Ovary (tissue), 9 donors: ENCODE results near the gene DLX6. TPM values are rescaled to one million over a fixed set of nuclear protein-coding genes. Genes with fewer than 3 reads are reported as not detected.

Experiments
- DNase-seq, 5 donors: peaks; one replicate each; pipeline ENCODE4 v3.0.0-alpha.2; 2019 to 2020
- H3K27ac ChIP-seq, 2 donors: fragments of 200-600 bp; one replicate each; pipeline versions ENCODE4 v1.5.1 to v1.8.0; 2019 to 2022
- H3K27me3 ChIP-seq: fragments of 200-600 bp; one replicate; pipeline ENCODE4 v1.8.0; 2022
- H3K36me3 ChIP-seq: fragments of 200-600 bp; sonication (generic); one replicate; pipeline ENCODE4 v1.5.1; 2019
- H3K4me1 ChIP-seq: one replicate; pipeline ENCODE4 v1.8.1; 2013; ENCODE audit warnings: mild to moderate bottlenecking, moderate library complexity; ENCODE audit not compliant: insufficient read depth
- H3K4me3 ChIP-seq: fragments of 200-600 bp; sonication (generic); one replicate; pipeline ENCODE4 v1.5.1; 2017
- H3K9me3 ChIP-seq, 2 donors: fragments of 200-600 bp in 1 of 2; sonication (generic) in 1 of 2; one replicate each; pipeline versions ENCODE4 v1.5.1 to v1.8.1; 2013 to 2019; ENCODE audit warnings: mild to moderate bottlenecking in 1 of 2, moderate library complexity in 1 of 2
- CTCF ChIP-seq, 3 donors: fragments of 450-650 bp in 2 of 3; fragments of 200-600 bp in 1 of 3; IDR thresholded peaks; one replicate each; pipeline versions ENCODE4 v1.5.1 to v1.8.0; 2016 to 2022; ENCODE audit warnings: antibody characterized with exemption in 3 of 3, mild to moderate bottlenecking in 1 of 3
- EP300 ChIP-seq: sonication (generic); formaldehyde crosslinking; IDR thresholded peaks from one replicate; pipeline ENCODE4 v1.6.1; 2017; ENCODE audit warnings: antibody characterized with exemption
- POLR2A ChIP-seq: fragments of 450-650 bp; IDR thresholded peaks from one replicate; pipeline ENCODE4 v1.6.1; 2017; ENCODE audit warnings: antibody characterized with exemption, mild to moderate bottlenecking, moderate library complexity
- WGBS, 3 donors: extraction: QIAGEN DNeasy Blood & Tissue Kit in 1 of 3; methylation state at CpG; one replicate each; pipeline versions ENCODE4 v1.1.5 to v1.1.7; 2013 to 2017; 5-methylcytosine and 5-hydroxymethylcytosine counted together
- intact Hi-C, 4 donors: fragments of 100-400 bp; cut with DNase I; formaldehyde crosslinking; loops; one replicate each; pipeline versions ENCODE4 v1.11.0 to v1.15.1; 2022 to 2023
- polyA plus RNA-seq, 2 donors: library from polyadenylated mRNA; stranded (reverse); fragments of 200-250 nt in 1 of 2; fragments of 350-450 nt in 1 of 2; fragmentation: Illumina TruSeq in 1 of 2; extraction: RNeasy Lipid Tissue Mini Kit (QIAGEN cat#74804) in 1 of 2; gene quantifications; one replicate each; pipeline ENCODE4 v1.2.3, GENCODE V29; 2013 to 2014
- total RNA-seq, 7 donors: library from RNA; depleted of rRNA in 2 of 7; stranded (reverse); fragments of >200 nt in 2 of 7; fragmentation: NEBNext Ultra II Directional in 3 of 7; extraction: Animal tissue kit (Norgen Biotek cat#: 25700) in 3 of 7; gene quantifications; one replicate each; pipeline versions ENCODE4 v1.1.0 to v1.2.4, GENCODE V29; 2016 to 2023
- donor health status: DM: no; HTN: no; CAD: no; lungs with moderate emphysema.
- donor health status: DM: no; HTN: no; CAD: no.
- donor health status: Bipolar disorder and iron deficiency.
- donor health status: DM: yes; HTN: yes; CAD: no.
- donor health status: DM: no; HTN: no; CAD: no.
- donor health status: DM: yes; HTN: yes; CAD: no.

DLX6 gene
- total and polyA plus RNA-seq, 9 donors, result 0.10 to 0.95 (median 0.20) TPM; not detected in 2

GRCh38 chr7:96979551-96980276 is 25.6 kb upstream of the DLX6 start:
- H3K9me3 ChIP-seq, result no peaks in the 10 kb centered on the region
- no peaks in the 10 kb centered on the region for H3K27me3 ChIP-seq
- H3K36me3 ChIP-seq, result no peaks in the 10 kb centered on the region
- intact Hi-C loops, result loop anchor here in 1 of 4 donors (5.0 kb wide), 1 partner anchor 1892 kb away; no protein-coding TSS in a partner anchor
- no peaks in the 10 kb centered on the region for H3K4me1 ChIP-seq
- no peak overlapping the region for H3K27ac ChIP-seq
- no peak for TF ChIP-seq POLR2A
- TF ChIP-seq CTCF (IDR thresholded peaks at IDR 0.05), result no peak
- TF ChIP-seq EP300, result no peak
- no peak for DNase-seq
- no peak overlapping the region for H3K4me3 ChIP-seq
- WGBS, 3 donors, result 83 to 94% (median 91%) methylated on average over 2 of the region's 2 CpGs

- intact Hi-C loops, result loop anchor here in 1 of 4 donors (5.0 kb wide), 1 partner anchor 1895 kb away; no protein-coding TSS in a partner anchor
- Histone ChIP-seq H3K27me3 (no peaks in the 10 kb centered on the region), H3K4me1 (no peaks in the 10 kb centered on the region), H3K36me3 (no peaks in the 10 kb centered on the region), H3K4me3 (no peak overlapping the region), H3K9me3 (no peaks in the 10 kb centered on the region), H3K27ac (no peak overlapping the region)
- 91 to 100% (median 93%) methylated on average over 1 of the region's 1 CpG for WGBS, 3 donors
- TF ChIP-seq CTCF (IDR thresholded peaks at IDR 0.05), result no peak
- no peak for TF ChIP-seq EP300
- TF ChIP-seq POLR2A, result no peak
- DNase-seq, result no peak
These were observed 22.8 kb upstream of the DLX6 start for GRCh38 chr7:96982586-96982985.

- Histone ChIP-seq H3K36me3 (no peaks in the 10 kb centered on the region), H3K9me3 (no peaks in the 10 kb centered on the region), H3K27me3 (no peaks in the 10 kb centered on the region), H3K27ac (no peak overlapping the region), H3K4me1 (peaks cover 1% of the 10 kb centered on the region), H3K4me3 (no peak overlapping the region)
- TF ChIP-seq POLR2A (no peak), EP300 (no peak), CTCF (IDR thresholded peaks at IDR 0.05) (no peak)
- intact Hi-C loops, result no loop called here
- no peak for DNase-seq
- 39 to 57% (median 41%) methylated on average over 1 of the region's 1 CpG for WGBS, 3 donors
These were observed 19.4 kb upstream of the DLX6 start for GRCh38 chr7:96985992-96986391.

- no peak for DNase-seq
- Histone ChIP-seq H3K4me1 (peaks cover 1% of the 10 kb centered on the region), H3K27ac (no peak overlapping the region), H3K4me3 (no peak overlapping the region), H3K27me3 (no peaks in the 10 kb centered on the region), H3K9me3 (no peaks in the 10 kb centered on the region), H3K36me3 (no peaks in the 10 kb centered on the region)
- intact Hi-C loops, result no loop called here
- 60 to 75% (median 73%) methylated on average over 1 of the region's 1 CpG for WGBS, 3 donors
- TF ChIP-seq EP300, result no peak
- no peak for TF ChIP-seq CTCF (IDR thresholded peaks at IDR 0.05)
- no peak for TF ChIP-seq POLR2A
These were observed 18.5 kb upstream of the DLX6 start for GRCh38 chr7:96986901-96987300.
